ENCODE data around the gene C15orf40.

GRCh38 chr15:83012076-83012426, 612 bp upstream of the C15orf40 start:
- no peak for TF ChIP-seq CTCF (IDR thresholded peaks at IDR 0.05)
- TF ChIP-seq ZFX (IDR thresholded peaks at IDR 0.05; ENCODE audit: borderline replicate concordance) = no peak
